Activated CD4-positive, alpha-beta T cell treated with anti-CD3 and anti-CD28 coated beads, Interleukin-2, amount 10 ng/mL, durations not matched to agents 24 days and 14 days (primary cell): Measurements from ENCODE around the gene PPP1R12B. TPM values are rescaled to one million over a fixed set of nuclear protein-coding genes. Genes with fewer than 3 reads are reported as not detected.
A peak's percentile ranks its signal among the peaks of the same experiment; 100 is the strongest.
"Not testable (repeated sequence)": the region's sequence is repeated elsewhere in the genome, so short reads cannot be mapped to it uniquely, and the experiment has no call there.

ENCODE experiments used
- DNase-seq: peaks from one replicate; pipeline ENCODE4 v3.0.0; 2022
- H3K27ac Mint-ChIP-seq: one replicate; pipeline ENCODE4 v1.8.0; 2022; ENCODE audit warnings: mild to moderate bottlenecking, mixed read lengths
- H3K27me3 Mint-ChIP-seq: one replicate; pipeline ENCODE4 v1.8.0; 2022; ENCODE audit warnings: mixed read lengths
- H3K36me3 Mint-ChIP-seq: one replicate; pipeline ENCODE4 v1.8.0; 2022; ENCODE audit warnings: low read depth, mild to moderate bottlenecking, mixed read lengths
- H3K4me1 Mint-ChIP-seq: one replicate; pipeline ENCODE4 v1.8.0; 2021; ENCODE audit warnings: mixed read lengths
- H3K4me3 Mint-ChIP-seq: one replicate; pipeline ENCODE4 v1.8.0; 2022; ENCODE audit warnings: mild to moderate bottlenecking, moderate library complexity, mixed read lengths
- H3K9me3 Mint-ChIP-seq: one replicate; pipeline ENCODE4 v1.8.0; 2021; ENCODE audit warnings: mixed read lengths
- intact Hi-C: fragments of 100-400 bp; cut with micrococcal nuclease; formaldehyde crosslinking; loops from one replicate; pipeline ENCODE4 v1.15.1; 2023
- total RNA-seq: library from RNA; stranded (reverse); gene quantifications from 2 replicates; pipeline ENCODE4 v1.2.3, GENCODE V29; 2022

Gene PPP1R12B
- total RNA-seq, 1 donor from 2014 or later: 14.8 TPM

GRCh38 chr1:202517146-202517545 lies 168.6 kb downstream of the PPP1R12B start:
- H3K9me3 Mint-ChIP-seq, DNase-seq, H3K4me3 Mint-ChIP-seq, H3K27me3 Mint-ChIP-seq, H3K27ac Mint-ChIP-seq, H3K36me3 Mint-ChIP-seq, intact Hi-C loops: not testable (repeated sequence)
- H3K4me1 Mint-ChIP-seq: peaks cover 20% of the 10 kb centered on the region

DNA sequence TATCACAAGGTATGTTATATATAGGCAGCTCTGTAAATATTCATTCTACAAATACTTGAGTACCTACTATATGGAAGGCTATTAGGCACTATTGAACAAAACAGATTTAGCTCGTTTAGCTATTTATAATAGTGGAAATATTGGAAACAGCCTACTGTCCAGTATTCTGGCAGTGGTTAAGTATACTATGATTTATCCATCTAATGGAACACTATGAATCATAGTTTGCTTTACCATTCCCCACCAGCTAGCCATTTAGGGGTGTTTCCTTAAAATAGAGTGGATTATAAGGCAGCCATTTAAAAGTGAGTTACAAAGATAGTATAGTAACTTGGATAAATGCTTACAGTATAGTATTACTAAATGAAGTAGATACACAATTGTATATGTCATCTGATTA lies 169.7 kb downstream of the PPP1R12B start:
- DNase-seq, H3K9me3 Mint-ChIP-seq, H3K36me3 Mint-ChIP-seq, intact Hi-C loops, H3K4me3 Mint-ChIP-seq, H3K27me3 Mint-ChIP-seq, H3K27ac Mint-ChIP-seq: not testable (repeated sequence)
- H3K4me1 Mint-ChIP-seq: peaks cover 20% of the 10 kb centered on the region

- H3K4me3 Mint-ChIP-seq, intact Hi-C loops, H3K27me3 Mint-ChIP-seq, H3K36me3 Mint-ChIP-seq, H3K9me3 Mint-ChIP-seq, H3K27ac Mint-ChIP-seq, DNase-seq: not testable (repeated sequence)
- H3K4me1 Mint-ChIP-seq: peaks cover 18% of the 10 kb centered on the region
These were observed 170.4 kb downstream of the PPP1R12B start for GRCh38 chr1:202518905-202519304.

- intact Hi-C loops, H3K9me3 Mint-ChIP-seq, H3K27me3 Mint-ChIP-seq, H3K27ac Mint-ChIP-seq, DNase-seq, H3K36me3 Mint-ChIP-seq: not testable (repeated sequence)
- Mint-ChIP-seq H3K4me3 (peak overlapping the region; percentile 28), H3K4me1 (peaks cover 15% of the 10 kb centered on the region)
These were observed 171.8 kb downstream of the PPP1R12B start for GRCh38 chr1:202520129-202520856.

GRCh38 chr1:202520857-202521216 lies 172.3 kb downstream of the PPP1R12B start:
- H3K9me3 Mint-ChIP-seq, H3K27me3 Mint-ChIP-seq, intact Hi-C loops, H3K4me3 Mint-ChIP-seq, H3K27ac Mint-ChIP-seq, DNase-seq, H3K36me3 Mint-ChIP-seq: not testable (repeated sequence)
- peaks cover 15% of the 10 kb centered on the region for H3K4me1 Mint-ChIP-seq

DNA sequence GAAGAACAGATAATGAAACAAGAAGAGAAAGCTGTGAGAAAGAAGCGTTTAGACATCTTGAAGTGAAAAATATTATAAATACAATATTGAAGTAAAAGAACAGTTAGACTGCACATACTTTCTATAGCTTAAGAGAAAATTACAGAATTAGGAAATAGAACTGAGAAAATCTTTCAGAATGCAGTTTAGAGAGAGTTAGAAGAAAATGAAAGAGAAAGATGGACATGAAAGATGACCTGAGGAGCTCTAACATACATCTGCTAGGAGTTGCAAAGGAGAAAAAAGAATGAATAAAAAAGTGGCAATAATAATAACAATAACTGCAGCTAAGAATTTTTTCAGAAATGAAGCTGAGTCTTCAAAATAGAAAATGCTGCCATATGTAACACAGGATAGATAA lies 173.0 kb downstream of the PPP1R12B start:
- H3K4me1 Mint-ChIP-seq: peaks cover 17% of the 10 kb centered on the region
- H3K36me3 Mint-ChIP-seq, intact Hi-C loops, H3K27me3 Mint-ChIP-seq, H3K9me3 Mint-ChIP-seq, H3K4me3 Mint-ChIP-seq, DNase-seq, H3K27ac Mint-ChIP-seq: not testable (repeated sequence)

DNA sequence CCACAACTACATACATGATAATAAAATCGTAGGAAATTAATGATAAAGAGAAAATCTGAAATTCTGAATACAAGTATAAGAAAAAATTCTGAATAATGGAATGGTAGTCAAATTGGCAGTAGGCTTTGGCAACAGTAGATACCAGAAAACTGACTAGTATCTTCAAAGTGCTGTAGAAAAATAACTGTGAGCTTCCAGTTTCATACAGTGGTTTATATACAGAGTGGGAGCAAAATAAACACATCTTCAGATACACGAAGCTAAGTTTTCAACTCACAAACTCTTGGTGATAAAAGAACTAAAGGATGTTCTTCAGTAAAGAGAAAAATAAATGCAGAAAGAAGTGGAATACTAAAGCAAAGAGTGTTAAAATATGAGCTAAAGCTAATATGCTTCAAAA lies 173.4 kb downstream of the PPP1R12B start:
- intact Hi-C loops: no loop called here
- Mint-ChIP-seq H3K27me3 (peaks cover 4% of the 10 kb centered on the region), H3K4me1 (peaks cover 17% of the 10 kb centered on the region), H3K9me3 (peaks cover 3% of the 10 kb centered on the region), H3K4me3 (no peak overlapping the region), H3K36me3 (peaks cover 4% of the 10 kb centered on the region), H3K27ac (no peak overlapping the region)
- no peak for DNase-seq

- DNase-seq, H3K4me1 Mint-ChIP-seq, intact Hi-C loops, H3K4me3 Mint-ChIP-seq, H3K9me3 Mint-ChIP-seq, H3K27me3 Mint-ChIP-seq, H3K27ac Mint-ChIP-seq, H3K36me3 Mint-ChIP-seq: not testable (repeated sequence)
These were observed 177.6 kb downstream of the PPP1R12B start for GRCh38 chr1:202526056-202526455.

GRCh38 chr1:202528096-202528722 lies 179.7 kb downstream of the PPP1R12B start:
- intact Hi-C loops, H3K27ac Mint-ChIP-seq: not testable (repeated sequence)

GRCh38 chr1:202530686-202531085 lies 182.2 kb downstream of the PPP1R12B start:
- H3K4me1 Mint-ChIP-seq, DNase-seq, intact Hi-C loops, H3K36me3 Mint-ChIP-seq, H3K9me3 Mint-ChIP-seq, H3K4me3 Mint-ChIP-seq, H3K27me3 Mint-ChIP-seq, H3K27ac Mint-ChIP-seq: not testable (repeated sequence)

More at GRCh38 chr1:202528096-202528722, 179.7 kb downstream of the PPP1R12B start:
- H3K27me3 Mint-ChIP-seq, H3K9me3 Mint-ChIP-seq, H3K4me3 Mint-ChIP-seq, H3K4me1 Mint-ChIP-seq, H3K36me3 Mint-ChIP-seq, DNase-seq: not testable (repeated sequence)

DNA sequence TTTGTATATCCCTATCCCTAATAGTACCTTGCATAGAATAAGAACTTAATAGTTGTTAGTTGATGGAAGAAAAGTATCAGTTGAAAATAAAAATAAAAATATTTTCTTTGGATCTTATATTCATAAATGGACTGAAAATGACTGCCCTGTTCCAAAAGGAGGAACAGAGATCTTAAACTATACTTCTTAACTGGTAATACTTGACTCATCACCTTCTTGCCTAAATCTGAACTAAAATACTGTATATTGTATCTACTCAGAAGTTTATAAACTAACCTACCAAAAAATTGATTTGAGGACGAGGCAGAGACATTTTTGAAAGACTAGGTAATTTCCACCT lies 182.9 kb downstream of the PPP1R12B start:
- intact Hi-C loops: no loop called here
- Mint-ChIP-seq H3K9me3 (no peaks in the 10 kb centered on the region), H3K27me3 (no peaks in the 10 kb centered on the region), H3K36me3 (no peaks in the 10 kb centered on the region), H3K4me1 (peaks cover 2% of the 10 kb centered on the region), H3K27ac (no peak overlapping the region), H3K4me3 (no peak overlapping the region)
- DNase-seq: no peak

DNA sequence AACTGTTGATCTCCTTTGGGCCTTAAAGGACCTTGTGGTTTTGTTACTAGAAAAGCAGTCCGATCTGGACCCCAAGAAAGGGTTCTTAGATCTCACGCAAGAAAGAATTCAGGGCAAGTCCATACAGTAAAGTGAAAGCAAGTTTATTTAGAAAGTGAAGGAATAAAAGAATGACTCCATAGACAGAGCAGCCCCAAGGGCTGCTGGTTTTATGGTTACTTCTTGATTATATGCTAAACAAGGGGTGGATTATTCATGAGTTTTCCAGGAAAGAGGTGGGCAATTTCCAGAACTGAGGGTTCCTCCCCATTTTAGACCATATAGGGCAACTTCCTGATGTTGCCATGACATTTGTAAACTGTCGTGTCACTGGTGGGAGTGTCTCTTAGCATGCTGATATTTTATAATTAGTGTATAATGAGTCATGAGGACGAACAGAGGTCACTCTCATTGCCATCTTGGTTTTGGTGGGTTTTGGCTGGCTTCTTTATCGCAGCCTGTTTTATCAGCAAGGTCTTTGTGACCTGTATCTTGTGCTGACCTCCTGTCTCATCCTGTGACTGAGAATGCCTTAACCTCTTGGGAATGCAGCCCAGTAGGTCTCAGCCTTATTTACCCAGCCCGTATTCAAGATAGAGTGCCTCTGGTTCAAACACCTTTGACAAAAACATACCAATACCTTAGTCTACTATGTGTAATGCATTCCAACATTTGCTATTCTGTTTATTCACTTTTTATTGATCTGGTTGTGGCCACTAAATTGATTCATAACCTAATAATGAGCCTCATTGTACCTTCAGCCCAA lies 183.5 kb downstream of the PPP1R12B start:
- H3K36me3 Mint-ChIP-seq, H3K4me1 Mint-ChIP-seq, intact Hi-C loops, DNase-seq, H3K9me3 Mint-ChIP-seq, H3K27ac Mint-ChIP-seq, H3K27me3 Mint-ChIP-seq, H3K4me3 Mint-ChIP-seq: not testable (repeated sequence)

- H3K4me1 Mint-ChIP-seq, intact Hi-C loops, H3K9me3 Mint-ChIP-seq, DNase-seq, H3K4me3 Mint-ChIP-seq, H3K36me3 Mint-ChIP-seq, H3K27ac Mint-ChIP-seq, H3K27me3 Mint-ChIP-seq: not testable (repeated sequence)
These were observed 190.7 kb downstream of the PPP1R12B start for GRCh38 chr1:202539166-202539574.

DNA sequence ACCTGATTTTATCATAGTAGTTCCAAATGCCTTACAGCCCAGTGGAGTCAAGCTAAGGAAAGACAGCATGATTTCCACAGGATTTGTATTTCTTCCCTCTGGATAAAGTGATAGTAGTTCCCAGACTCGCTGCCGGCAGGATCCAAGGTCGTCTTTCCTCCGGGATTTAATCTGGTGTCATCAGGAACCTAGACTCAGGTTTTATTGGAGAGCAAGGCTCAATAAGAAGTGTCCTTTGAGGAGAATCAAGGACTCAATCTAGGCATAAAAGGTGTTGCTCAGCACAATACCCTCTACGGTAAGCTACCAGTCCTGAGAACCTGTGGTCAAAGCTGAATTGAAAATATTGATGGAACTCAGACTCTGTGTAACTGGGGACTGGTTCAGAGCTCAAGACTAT lies 191.1 kb downstream of the PPP1R12B start:
- H3K9me3 Mint-ChIP-seq, H3K27ac Mint-ChIP-seq, H3K4me3 Mint-ChIP-seq, intact Hi-C loops, DNase-seq, H3K4me1 Mint-ChIP-seq, H3K36me3 Mint-ChIP-seq, H3K27me3 Mint-ChIP-seq: not testable (repeated sequence)
